ENCODE measurements around the gene IQCN. TPM values are rescaled to one million over a fixed set of nuclear protein-coding genes. Genes with fewer than 3 reads are reported as not detected.

IQCN gene
- total and polyA plus RNA-seq, 2 experiments from 2014 or later, result 0.35 TPM; not detected in 1

- Histone ChIP-seq H2AFZ (no peak overlapping the region), H3K27ac (ENCODE audit: low read depth) (no peak overlapping the region), H3K36me3 (ENCODE audit: insufficient read depth) (peaks cover 17% of the 10 kb centered on the region; the same call in 1 of the 2 replicates), H4K20me1 (replicated peaks; ENCODE audit: insufficient read depth) (peaks cover 4% of the 10 kb centered on the region), H3K79me2 (replicated peaks; ENCODE audit: insufficient read depth) (0 out of 2 replicates have a peak, but pooled peaks cover 8% of the 10 kb centered on the region), H3K9me2 (ENCODE audit: insufficient read depth) (no peaks in the 10 kb centered on the region), H3K4me2 (no peak overlapping the region), H3K4me3 (no peak overlapping the region), H3F3A (replicated peaks; ENCODE audit: low read depth) (peaks cover 30% of the 10 kb centered on the region), H3K4me1 (ENCODE audit: insufficient read depth) (peaks cover 22% of the 10 kb centered on the region), H3K27me3 (ENCODE audit: insufficient read depth) (no peaks in the 10 kb centered on the region)
- DNase-seq (ENCODE audit: low spot score), result no peak
- peaks cover 15% of the 10 kb centered on the region for H3K27me3 Mint-ChIP-seq (ENCODE audit: insufficient read depth, low read depth, poor library complexity)
- H3K27ac Mint-ChIP-seq, result no peak overlapping the region
- H3K4me3 Mint-ChIP-seq, result no peak overlapping the region
- TF ChIP-seq POLR2AphosphoS5 (IDR thresholded peaks at IDR 0.05; ENCODE audit: low read depth) (no peak), EZH2 (IDR thresholded peaks at IDR 0.05; ENCODE audit: low read depth, unreplicated experiment) (no peak), EZH2phosphoT487 (IDR thresholded peaks at IDR 0.05; ENCODE audit: unreplicated experiment) (no peak), STAT1 (IDR thresholded peaks at IDR 0.05; ENCODE audit: unreplicated experiment) (no peak), ZNF462 (CRISPR knock-in tag; IDR thresholded peaks at IDR 0.05) (no peak), ETS1 (IDR thresholded peaks at IDR 0.05) (no peak), CREB1 (CRISPR knock-in tag; IDR thresholded peaks at IDR 0.05; ENCODE audit: low read depth) (no peak)
- no peak for ATAC-seq
- no peaks in the 10 kb centered on the region for H3K9me3 Mint-ChIP-seq
- H3K4me1 Mint-ChIP-seq, result peaks cover 26% of the 10 kb centered on the region
- peaks cover 47% of the 10 kb centered on the region for H3K36me3 Mint-ChIP-seq (ENCODE audit: low read depth)
Observed at GRCh38 chr19:18308948-18309325, 34.7 kb upstream of the IQCN start.
